Measurements from ENCODE around the gene UBFD1. TPM values are rescaled to one million over a fixed set of nuclear protein-coding genes. Genes with fewer than 3 reads are reported as not detected.

The UBFD1 gene
- total RNA-seq, 8 experiments from 2014 or later, result 43.7 to 72.5 (median 60.3) TPM

DNA sequence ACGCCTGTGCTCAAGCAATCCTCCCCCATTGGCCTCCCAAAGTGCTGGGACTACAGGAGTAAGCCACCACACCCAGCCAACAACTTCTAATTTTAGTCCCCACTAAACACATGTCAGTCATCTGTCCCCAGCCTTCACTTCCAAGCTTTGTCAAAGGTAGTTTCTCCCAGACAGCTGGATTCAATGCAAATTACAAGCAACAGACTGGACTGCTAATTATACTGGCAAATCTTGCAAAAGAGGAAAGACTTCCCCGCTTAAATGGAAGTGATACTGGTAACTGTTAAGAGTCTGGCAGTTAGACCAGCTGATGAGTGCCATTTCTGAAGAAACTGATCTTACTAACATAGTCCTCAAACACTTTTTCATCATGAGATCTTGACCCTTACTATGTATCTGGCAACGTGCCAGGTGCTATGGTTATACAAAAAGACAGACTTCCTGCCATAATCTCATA, 39.1 kb upstream of the UBFD1 start:
- in situ Hi-C loops (cut with MboI; ENCODE audit: low pct_unique_long_range_greater_than_20kb in 2 of 9, low sequenced_read_pairs in 9 of 9, unreplicated experiment in 9 of 9), result no loop called here
- Histone ChIP-seq H3K4me1 (replicated peaks in 1 of 2) (no peaks in the 10 kb centered on the region), H3K4me3 (no peak overlapping the region), H3K27ac (no peak overlapping the region)
- 0 to 100% (median 88%) methylated on average over 1 to 3 of the region's 3 CpGs for whole genome bisulfite sequencing, 10 experiments
- ATAC-seq (replicated peaks in 6 of 8), result peak in 3 of 8 experiments; percentile 57 to 93 (median 89)

DNA sequence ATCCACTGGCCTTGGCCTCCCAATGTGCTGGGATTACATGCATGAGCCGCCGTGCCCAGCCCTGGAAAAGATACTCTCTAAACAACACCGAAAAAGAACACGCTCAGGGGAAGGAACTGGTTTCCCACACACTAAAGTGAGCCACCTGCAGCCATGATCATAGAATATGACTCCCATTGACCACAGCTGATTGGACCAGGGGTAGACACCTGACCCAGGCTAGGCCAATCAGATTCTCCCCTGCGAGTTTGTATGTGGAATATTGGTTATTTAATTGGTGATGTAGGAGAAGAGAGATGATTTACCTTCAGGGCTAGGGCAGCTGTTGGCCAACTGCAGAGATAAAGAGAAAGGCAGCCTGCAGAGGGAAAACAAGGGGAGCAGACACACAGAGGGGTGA, 38.2 kb upstream of the UBFD1 start:
- WGBS, 10 experiments, result 80 to 100% (median 94%) methylated on average over 1 to 5 of the region's 5 CpGs; no CpG with 5 or more reads in 5 of the 10 experiments
- Histone ChIP-seq H3K4me3 (no peak overlapping the region), H3K27ac (no peak overlapping the region), H3K4me1 (replicated peaks in 1 of 2) (no peaks in the 10 kb centered on the region)
- in situ Hi-C loops (cut with MboI; ENCODE audit: low pct_unique_long_range_greater_than_20kb in 2 of 9, low sequenced_read_pairs in 9 of 9, unreplicated experiment in 9 of 9), result no loop called here
- peak in 1 of 8 experiments; percentile 25 for ATAC-seq (replicated peaks in 6 of 8)

DNA sequence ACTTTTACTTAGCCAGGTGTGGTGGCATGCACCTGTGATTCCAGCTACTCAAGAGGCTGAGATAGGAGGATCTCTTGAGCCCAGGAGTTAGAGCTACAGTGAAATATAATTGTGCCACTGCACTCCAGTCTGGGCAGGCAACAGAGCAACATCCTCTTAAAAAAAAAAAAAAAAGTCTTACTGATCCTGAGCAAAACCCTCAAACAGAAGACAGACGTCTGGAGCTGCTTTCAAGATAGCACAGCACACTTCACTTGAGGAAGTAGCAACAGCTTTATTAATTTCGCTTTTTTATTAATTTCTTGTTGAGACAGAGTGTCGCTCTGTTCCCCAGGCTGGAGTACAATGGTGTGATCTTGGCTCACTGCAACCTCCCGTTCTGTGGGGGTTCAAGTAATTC, 37.0 kb upstream of the UBFD1 start:
- Histone ChIP-seq H3K4me1 (replicated peaks in 1 of 2) (no peaks in the 10 kb centered on the region), H3K27ac (no peak overlapping the region), H3K4me3 (no peak overlapping the region)
- in situ Hi-C loops (cut with MboI; ENCODE audit: low pct_unique_long_range_greater_than_20kb in 2 of 9, low sequenced_read_pairs in 9 of 9, unreplicated experiment in 9 of 9), result no loop called here
- ATAC-seq (replicated peaks in 6 of 8), result no peak
- WGBS, 10 experiments, result 50 to 100% (median 85%) methylated on average over 1 to 3 of the region's 4 CpGs; no CpG with 5 or more reads in 3 of the 10 experiments

DNA sequence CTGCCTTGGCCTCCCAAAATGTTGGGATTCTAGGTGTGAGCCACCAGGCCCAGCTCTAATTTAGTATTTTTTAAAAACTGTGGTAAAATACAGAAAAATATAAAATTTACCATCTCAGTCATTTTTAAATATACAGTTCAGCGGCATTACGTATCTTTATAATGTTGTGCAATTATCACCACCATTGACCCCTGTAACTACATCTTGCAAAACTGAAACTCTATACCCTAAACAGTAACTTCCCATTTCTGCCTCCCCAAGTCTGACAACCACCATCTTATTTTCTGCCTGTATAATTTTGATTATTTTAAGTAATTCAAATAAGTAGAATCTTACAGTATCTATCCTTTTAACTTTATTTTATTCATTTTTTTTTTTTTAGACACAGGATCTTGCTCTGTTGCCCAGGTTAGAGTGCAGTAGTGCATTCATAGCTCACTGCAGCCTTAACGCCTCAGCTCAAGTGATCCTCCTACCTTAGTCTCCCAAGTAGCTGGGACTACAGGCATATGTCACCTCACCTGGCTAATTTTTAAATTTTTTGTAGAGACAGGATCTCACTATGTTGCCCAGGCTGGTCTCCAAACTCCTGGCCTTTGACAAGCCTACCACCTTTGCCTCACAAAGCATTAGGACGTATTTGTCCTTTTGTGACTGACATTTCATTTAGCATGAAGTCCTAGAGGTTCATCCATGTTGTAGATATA, 36.3 kb upstream of the UBFD1 start:
- ATAC-seq (replicated peaks in 6 of 8), result no peak
- no peaks in the 10 kb centered on the region for H3K4me1 ChIP-seq (replicated peaks in 1 of 2)
- no peak overlapping the region for H3K4me3 ChIP-seq
- in situ Hi-C loops (cut with MboI; ENCODE audit: low pct_unique_long_range_greater_than_20kb in 2 of 9, low sequenced_read_pairs in 9 of 9, unreplicated experiment in 9 of 9), result no loop called here
- no peak overlapping the region for H3K27ac ChIP-seq
- 74 to 100% (median 88%) methylated on average over 2 to 4 of the region's 4 CpGs; no CpG with 5 or more reads in 1 of the 10 experiments for WGBS, 10 experiments

DNA sequence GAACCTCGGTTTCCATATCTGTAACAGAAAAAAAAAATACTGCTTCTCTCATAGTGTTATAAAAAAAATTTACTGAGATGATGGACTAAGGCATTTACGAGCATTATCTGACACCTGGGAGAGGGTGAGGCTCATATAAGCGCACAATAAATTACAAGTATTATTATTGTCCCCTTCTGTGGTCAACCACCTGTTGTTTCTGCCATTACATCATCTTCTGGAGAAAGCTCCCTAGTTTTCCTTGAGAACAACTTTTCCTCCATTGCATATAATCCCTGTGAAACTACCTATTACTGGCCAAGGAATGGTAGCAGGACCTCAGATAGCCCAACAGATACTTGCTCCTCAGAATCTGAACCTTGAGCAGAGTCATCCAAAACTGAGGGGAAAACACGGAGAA, 35.6 kb upstream of the UBFD1 start:
- ATAC-seq (replicated peaks in 6 of 8), result no peak
- Histone ChIP-seq H3K4me1 (replicated peaks in 1 of 2) (no peaks in the 10 kb centered on the region), H3K4me3 (no peak overlapping the region), H3K27ac (no peak overlapping the region)
- in situ Hi-C loops (cut with MboI; ENCODE audit: low pct_unique_long_range_greater_than_20kb in 2 of 9, low sequenced_read_pairs in 9 of 9, unreplicated experiment in 9 of 9), result no loop called here
- 86 to 100% (median 98%) methylated on average over 1 to 4 of the region's 4 CpGs for WGBS, 10 experiments

DNA sequence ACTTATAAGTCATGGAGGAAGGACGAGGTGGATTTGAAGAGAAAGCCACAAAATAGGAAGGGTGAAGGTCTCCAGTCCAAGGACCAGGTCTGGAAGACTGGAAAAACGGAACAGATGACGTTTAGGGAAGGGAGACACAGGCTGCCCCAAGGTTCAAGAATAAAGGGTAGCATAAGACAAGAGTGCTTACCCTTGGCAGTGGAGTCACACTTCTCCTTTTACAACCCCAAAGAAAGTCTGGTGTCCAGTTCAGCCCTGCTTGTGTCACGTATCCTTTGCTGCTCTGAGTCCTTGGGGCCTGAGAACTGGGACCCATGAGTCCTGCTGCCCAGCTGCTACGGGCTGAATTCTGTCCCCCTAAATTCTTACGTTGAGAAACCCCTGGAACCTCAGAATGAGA, 34.2 kb upstream of the UBFD1 start:
- WGBS, 10 experiments, result 87 to 100% (median 100%) methylated on average over 1 to 4 of the region's 6 CpGs; no CpG with 5 or more reads in 2 of the 10 experiments
- Histone ChIP-seq H3K4me3 (no peak overlapping the region), H3K27ac (no peak overlapping the region), H3K4me1 (replicated peaks in 1 of 2) (peaks cover 0 to 6% of the 10 kb centered on the region in 2 donors)
- no peak for ATAC-seq (replicated peaks in 6 of 8)
- in situ Hi-C loops (cut with MboI; ENCODE audit: low pct_unique_long_range_greater_than_20kb in 2 of 9, low sequenced_read_pairs in 9 of 9, unreplicated experiment in 9 of 9), result no loop called here

DNA sequence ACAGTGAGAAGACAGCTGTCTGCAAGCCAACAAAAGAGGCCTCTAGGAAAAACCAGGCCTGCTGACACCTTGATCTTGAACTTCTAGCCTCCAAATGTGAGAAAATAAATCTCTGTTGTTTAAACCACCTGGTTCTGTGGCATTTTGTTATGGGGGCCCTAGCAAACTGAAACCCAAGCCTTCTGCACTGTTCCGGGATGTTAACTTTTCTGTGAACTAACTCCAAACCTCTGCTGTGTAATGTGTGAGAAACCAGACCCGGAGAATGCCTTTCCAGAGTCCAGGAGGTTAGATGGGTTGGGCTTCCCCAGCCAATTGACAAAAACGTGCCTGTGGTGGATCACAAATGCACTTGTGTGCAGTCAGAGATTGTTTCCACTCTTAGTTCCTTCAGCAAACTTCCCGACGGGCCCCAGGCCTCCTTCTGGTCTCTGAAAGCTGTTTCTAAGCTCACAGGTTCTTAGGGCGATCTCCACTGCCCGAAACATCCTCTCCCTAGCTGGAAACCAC, 33.6 kb upstream of the UBFD1 start:
- in situ Hi-C loops (cut with MboI; ENCODE audit: low pct_unique_long_range_greater_than_20kb in 2 of 9, low sequenced_read_pairs in 9 of 9, unreplicated experiment in 9 of 9), result no loop called here
- no peak for ATAC-seq (replicated peaks in 6 of 8)
- WGBS, 10 experiments, result 77 to 100% (median 89%) methylated on average over 1 to 5 of the region's 7 CpGs; no CpG with 5 or more reads in 2 of the 10 experiments
- H3K4me1 ChIP-seq (replicated peaks in 1 of 2), result peaks cover 0 to 12% of the 10 kb centered on the region in 2 donors
- H3K4me3 ChIP-seq, result no peak overlapping the region
- H3K27ac ChIP-seq, result no peak overlapping the region

DNA sequence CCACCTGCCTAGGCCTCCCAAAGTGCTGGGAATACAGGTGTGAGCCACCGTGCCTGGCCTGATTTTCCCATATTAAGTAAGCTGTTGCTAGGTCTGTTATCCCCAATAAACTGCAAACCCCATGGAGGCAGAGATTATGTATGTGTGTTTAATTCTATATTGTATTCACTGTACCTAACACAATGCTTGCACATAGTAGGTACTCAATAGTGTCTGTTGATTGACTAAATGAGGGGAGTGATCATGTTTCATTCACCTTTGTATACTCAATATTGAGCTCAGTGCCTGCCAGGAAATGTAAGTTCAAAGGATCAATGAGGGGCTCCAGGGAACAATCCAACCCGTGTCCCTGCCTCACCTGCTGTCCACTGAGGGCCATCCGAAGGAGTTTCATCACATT, 32.6 kb upstream of the UBFD1 start:
- 80 to 100% (median 100%) methylated on average over 1 to 2 of the region's 3 CpGs; no CpG with 5 or more reads in 5 of the 10 experiments for WGBS, 10 experiments
- Histone ChIP-seq H3K4me1 (replicated peaks in 1 of 2) (peaks cover 0 to 14% of the 10 kb centered on the region in 2 donors), H3K4me3 (no peak overlapping the region), H3K27ac (no peak overlapping the region)
- ATAC-seq (replicated peaks in 6 of 8), result no peak
- in situ Hi-C loops (cut with MboI; ENCODE audit: low pct_unique_long_range_greater_than_20kb in 2 of 9, low sequenced_read_pairs in 9 of 9, unreplicated experiment in 9 of 9), result no loop called here

DNA sequence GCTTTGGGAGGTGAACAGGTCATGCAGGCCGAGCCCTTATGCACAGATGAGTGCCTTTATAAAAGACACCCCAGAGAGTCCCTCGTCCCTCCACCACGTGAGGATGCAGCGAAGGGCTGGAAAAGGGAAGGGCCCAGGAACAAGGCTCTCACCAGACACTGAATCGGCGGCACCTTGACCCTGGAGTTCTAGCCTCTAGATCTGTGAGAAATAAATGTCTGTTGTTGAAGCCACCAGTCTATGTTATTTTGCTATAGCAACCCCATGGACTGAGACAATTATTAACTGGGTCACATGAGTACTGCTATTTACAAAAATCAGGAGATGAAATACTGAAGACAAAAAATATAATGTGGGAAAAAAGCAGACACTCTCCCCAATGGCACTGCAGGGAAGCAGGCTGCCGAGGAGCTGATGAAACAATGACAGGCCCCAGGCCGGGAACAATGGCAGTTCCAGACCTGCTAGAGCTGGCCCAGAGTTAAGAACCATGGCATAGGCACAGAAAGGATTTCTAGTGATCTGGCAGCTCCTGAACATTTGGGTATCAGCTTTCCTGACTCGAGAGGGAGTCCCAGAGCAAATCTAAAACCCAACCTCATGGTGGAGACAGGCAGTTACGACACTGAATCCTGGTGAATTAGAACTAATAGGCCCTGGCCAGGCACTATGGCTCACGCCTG, 29.4 kb upstream of the UBFD1 start:
- peak in 5 of 8 experiments; percentile 93 to 98 (median 94) for ATAC-seq (replicated peaks in 6 of 8)
- H3K27ac ChIP-seq, result peak overlapping the region; percentile 55 to 85
- in situ Hi-C loops (cut with MboI; ENCODE audit: low pct_unique_long_range_greater_than_20kb in 2 of 9, low sequenced_read_pairs in 9 of 9, unreplicated experiment in 9 of 9), result no loop called here
- 33 to 90% (median 69%) methylated on average over 1 to 6 of the region's 11 CpGs; no CpG with 5 or more reads in 2 of the 10 experiments for WGBS, 10 experiments
- no peak overlapping the region for H3K4me3 ChIP-seq
- peaks cover 0 to 14% of the 10 kb centered on the region in 2 donors for H3K4me1 ChIP-seq (replicated peaks in 1 of 2)

DNA sequence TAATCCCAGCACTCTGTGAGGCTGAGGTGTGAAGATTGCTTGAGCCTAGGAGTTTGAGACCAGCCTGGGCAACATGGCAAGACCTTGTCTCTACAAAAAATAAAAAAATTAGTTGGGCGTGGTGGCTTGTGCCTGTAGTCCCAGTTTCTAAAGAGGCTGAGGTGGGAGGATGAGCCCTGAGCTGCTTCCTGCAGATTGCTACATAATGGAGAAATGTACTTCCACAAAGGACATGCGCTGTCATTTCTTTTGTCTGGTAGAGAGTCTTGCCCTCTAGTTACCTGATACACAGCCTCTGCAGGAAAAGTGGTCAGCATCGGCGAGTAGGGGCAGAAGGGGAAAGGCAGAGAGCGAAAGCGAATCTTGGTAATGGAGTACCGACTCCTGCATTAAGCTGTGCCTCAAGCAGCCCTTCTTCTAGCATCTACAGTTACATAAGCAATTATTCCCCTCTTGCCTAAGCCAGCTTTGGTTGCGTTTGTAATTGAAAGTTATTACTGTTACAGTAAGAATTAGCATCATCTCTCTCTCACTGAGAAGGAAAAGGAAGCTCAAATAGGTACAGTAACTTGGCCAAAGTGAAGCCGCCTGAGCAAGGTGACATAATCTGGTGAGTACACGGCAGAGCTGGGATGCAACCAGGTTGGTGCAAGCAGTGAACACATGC, 28.8 kb upstream of the UBFD1 start:
- H3K4me1 ChIP-seq (replicated peaks in 1 of 2), result peaks cover 0 to 14% of the 10 kb centered on the region in 2 donors
- WGBS, 10 experiments, result 89 to 100% (median 96%) methylated on average over 2 to 9 of the region's 10 CpGs
- in situ Hi-C loops (cut with MboI; ENCODE audit: low pct_unique_long_range_greater_than_20kb in 2 of 9, low sequenced_read_pairs in 9 of 9, unreplicated experiment in 9 of 9), result no loop called here
- no peak for ATAC-seq (replicated peaks in 6 of 8)
- H3K27ac ChIP-seq, result peak overlapping the region in 1 of 2 donors; percentile 85
- no peak overlapping the region for H3K4me3 ChIP-seq

DNA sequence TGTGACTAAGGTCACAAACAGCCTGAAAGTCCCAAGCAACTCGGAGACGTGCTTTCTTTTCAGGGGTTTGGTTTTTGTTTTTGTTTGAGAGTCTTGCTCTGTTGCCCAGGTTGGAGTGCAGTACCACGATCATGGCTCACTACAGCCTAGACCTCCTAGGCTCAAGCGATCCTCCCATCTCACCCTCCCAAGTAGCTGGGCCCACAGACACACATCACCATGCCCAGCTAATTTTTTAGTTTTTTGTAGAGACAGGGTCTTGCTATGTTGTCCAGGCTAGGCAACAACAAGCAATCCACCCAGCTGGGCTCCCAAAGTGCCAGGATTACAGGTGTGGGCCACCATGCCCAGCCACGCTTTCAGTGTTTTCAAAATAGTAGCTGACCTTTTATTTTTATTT, 27.5 kb upstream of the UBFD1 start:
- ATAC-seq (replicated peaks in 6 of 8), result no peak
- WGBS, 10 experiments, result 87 to 100% (median 100%) methylated on average over 1 to 5 of the region's 5 CpGs; no CpG with 5 or more reads in 2 of the 10 experiments
- H3K4me3 ChIP-seq, result no peak overlapping the region
- no peak overlapping the region for H3K27ac ChIP-seq
- in situ Hi-C loops (cut with MboI; ENCODE audit: low pct_unique_long_range_greater_than_20kb in 2 of 9, low sequenced_read_pairs in 9 of 9, unreplicated experiment in 9 of 9), result no loop called here
- peaks cover 0 to 14% of the 10 kb centered on the region in 2 donors for H3K4me1 ChIP-seq (replicated peaks in 1 of 2)

DNA sequence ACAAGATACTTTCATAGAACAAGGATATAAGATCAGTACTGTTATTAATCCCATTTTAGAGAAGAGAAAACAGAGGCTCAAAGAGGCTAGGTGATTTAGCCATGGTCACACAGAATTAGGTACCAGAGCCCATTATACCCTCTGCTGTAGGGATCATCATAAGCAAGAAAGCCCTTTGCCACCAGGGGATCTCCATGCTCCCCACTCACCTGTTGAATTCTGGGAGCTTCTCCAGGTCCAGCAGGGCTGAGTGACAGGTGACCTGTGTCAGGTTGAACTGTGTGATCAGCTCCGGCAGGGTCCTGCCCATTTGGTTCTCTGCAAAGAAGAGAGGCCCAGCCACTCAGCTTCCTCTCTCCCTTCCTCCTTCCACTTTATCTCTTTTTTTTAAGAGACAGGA, 25.1 kb upstream of the UBFD1 start:
- 100% methylated on average over 1 of the region's 1 CpG; no CpG with 5 or more reads in 9 of the 10 experiments for WGBS, 10 experiments
- H3K27ac ChIP-seq, result no peak overlapping the region

More for the DNA sequence above, 25.1 kb upstream of the UBFD1 start:
- in situ Hi-C loops (cut with MboI; ENCODE audit: low pct_unique_long_range_greater_than_20kb in 2 of 9, low sequenced_read_pairs in 9 of 9, unreplicated experiment in 9 of 9), result no loop called here
- peaks cover 0 to 14% of the 10 kb centered on the region in 2 donors for H3K4me1 ChIP-seq (replicated peaks in 1 of 2)
- no peak for ATAC-seq (replicated peaks in 6 of 8)
- no peak overlapping the region for H3K4me3 ChIP-seq

All from motor neuron (in vitro differentiated cells).